NCI-H524 treated with DMSO at 0.1 percent for 48 hours (cell line): ENCODE data around the gene RLBP1.

Experiments
- DNase-seq: peaks from one replicate; lab custom pipeline; 2025; lab: John Stamatoyannopoulos, UW

Gene RLBP1

GRCh38 chr15:89177633-89178306 is 43.6 kb downstream of the RLBP1 start:
- no peak for DNase-seq

DNA sequence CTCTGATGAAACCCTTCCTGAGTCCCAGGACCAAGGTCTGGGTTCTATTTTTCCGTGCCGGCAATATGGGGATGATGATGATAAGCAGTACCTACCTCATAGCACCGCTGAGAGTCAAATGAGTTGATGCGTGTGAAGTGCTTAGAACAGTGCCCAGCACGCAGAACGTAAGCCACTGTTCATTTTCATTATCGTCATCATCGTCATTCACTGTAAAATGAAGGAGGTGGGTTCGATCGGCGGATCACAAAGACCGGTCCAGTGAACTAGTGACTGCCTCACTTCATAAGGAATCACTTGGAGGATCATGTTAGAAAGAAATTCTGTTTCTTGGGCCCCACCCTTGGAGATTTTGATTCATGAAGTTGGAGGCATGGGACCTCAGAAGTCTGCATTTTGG is 44.3 kb downstream of the RLBP1 start:
- DNase-seq: no peak

DNA sequence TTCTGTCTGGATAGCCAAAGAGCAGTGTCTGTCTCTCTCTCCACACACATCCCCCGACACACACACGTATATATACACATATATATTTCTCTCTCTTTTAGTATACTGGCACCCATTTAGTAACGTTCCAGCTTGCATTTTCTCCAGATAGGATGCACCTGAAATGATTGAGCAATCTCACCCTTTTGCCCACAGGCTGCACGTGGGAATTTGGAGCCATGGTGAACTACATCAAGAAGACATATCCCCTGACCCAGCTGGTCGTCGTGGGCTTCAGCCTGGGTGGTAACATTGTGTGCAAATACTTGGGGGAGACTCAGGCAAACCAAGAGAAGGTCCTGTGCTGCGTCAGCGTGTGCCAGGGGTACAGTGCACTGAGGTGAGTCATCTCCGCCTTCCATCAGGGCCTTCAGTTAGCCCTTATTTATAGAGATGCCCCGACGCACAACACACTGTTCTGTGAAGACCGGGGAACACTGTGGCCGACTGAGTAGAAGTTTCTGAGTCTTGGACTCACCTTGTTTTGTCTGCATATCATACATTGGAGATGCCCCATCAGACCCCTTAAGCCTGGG is 45.7 kb downstream of the RLBP1 start:
- DNase-seq: no peak

- no peak for DNase-seq
Observed at GRCh38 chr15:89174476-89174875, 46.9 kb downstream of the RLBP1 start.

GRCh38 chr15:89172921-89173320 is 48.5 kb downstream of the RLBP1 start:
- DNase-seq: no peak

DNA sequence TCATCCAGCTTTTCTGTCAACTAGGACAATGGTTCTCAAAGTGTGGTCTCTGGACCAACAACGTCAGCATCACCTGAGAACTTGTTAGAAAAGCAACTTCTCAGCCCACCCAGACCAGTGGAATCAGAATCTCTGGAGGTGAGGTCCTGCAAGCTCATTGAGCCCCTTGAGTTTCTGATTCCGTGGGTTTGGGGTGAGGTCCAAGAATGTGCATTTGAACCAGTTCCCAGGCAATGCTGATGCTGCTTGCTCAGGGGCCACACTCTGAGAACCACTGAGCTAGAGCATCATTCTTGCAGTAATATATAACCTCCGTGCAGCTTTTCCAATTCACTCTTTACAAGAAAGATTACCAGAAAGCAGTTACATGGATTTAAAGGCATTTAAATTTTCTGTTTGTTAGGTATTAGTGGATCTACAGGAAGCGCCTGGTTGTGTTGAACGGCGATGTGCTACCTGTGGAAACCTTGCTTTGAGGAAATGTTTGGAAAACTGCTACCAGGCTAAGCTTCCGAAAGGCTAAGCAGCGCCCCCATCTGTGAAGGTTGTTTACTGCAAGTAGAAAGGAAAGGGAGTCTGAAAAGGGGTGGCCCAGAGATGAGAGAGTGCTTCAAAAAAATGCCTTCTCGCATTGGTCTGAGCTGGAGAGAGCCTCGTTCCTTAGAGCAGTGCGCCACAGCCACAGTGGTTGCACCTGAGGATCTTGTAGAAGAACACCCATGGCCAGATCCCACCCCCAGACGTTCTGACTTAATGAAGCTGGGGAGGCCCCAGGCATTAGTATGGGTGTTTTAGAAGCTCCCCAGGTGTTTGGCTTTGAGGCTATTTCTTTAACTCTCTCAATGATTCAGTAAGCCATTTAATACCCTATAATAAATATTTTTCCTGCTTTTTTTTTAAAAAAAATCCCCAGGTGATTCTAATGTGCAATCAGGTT is 50.0 kb downstream of the RLBP1 start:
- no peak for DNase-seq

GRCh38 chr15:89170364-89170763 is 51.0 kb downstream of the RLBP1 start:
- DNase-seq: no peak

- no peak for DNase-seq
Observed at GRCh38 chr15:89168316-89168833, 53.0 kb downstream of the RLBP1 start.

DNA sequence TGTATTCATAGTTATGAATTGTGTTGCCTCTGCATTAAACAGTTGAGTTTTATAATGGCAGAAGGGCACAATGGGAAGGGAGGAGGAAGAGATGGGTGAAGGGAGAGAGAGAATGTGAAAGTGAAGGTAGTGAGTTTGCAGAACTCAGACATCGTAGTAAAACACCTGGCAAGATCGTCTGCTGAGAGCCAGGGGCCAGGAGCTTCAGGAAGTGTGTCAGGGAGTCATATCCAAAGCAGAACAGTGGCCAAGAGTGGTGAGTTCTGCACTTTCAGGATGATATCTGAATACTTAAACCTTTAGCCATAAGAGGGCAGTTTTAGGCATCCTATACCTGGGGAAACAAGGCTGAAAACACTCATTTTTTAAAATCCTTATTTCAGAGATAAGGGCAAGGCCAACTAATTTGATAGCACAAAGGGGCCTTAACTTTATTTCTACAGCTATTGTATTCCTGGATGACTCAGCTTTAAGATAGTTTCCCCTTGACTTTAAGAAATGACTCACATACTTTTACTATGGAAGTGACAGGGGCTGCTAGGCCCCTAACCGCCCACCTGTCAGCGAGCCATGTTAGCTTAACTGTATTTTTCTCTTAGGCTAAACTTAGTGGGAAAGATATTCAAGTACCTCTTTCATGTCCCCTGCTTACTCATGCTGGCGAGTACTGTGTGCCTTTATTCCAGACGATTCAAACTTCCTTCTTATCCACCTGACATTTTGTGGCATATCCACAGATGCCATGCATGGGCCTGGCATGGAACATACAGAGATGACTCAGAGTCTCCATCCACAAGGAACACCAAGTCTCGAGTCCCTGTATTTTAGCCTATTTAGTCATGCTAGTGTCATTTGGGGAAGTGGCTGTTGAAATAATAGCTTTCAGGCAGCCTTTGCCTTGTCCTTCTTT is 53.9 kb downstream of the RLBP1 start:
- DNase-seq: no peak

- DNase-seq: no peak
Observed at GRCh38 chr15:89165677-89166076, 55.7 kb downstream of the RLBP1 start.

DNA sequence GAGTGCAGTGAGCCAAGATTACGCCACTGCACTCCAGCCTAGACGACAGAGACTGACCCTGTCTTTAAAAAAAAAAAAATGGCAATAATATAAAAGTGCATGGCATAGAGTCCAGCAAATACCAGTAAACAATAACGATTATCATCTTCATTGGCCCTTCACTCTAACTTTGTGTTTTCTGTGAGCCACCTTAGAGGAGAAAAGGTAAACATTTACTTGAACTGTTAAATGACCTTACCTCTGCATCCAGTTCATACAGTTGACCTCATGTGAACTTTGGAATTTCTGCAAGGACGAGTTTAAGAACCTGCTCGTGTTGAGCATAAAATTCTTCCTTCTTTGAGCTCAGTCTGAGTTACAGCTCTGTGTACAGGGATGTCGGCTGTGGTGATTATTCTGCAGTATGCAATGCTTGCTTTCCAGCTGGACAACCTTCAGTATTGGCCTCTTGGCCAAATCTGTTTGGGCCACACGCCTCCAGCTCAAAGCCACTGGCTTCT is 56.6 kb downstream of the RLBP1 start:
- no peak for DNase-seq

- DNase-seq: no peak
Observed at GRCh38 chr15:89163271-89164055, 57.9 kb downstream of the RLBP1 start.

DNA sequence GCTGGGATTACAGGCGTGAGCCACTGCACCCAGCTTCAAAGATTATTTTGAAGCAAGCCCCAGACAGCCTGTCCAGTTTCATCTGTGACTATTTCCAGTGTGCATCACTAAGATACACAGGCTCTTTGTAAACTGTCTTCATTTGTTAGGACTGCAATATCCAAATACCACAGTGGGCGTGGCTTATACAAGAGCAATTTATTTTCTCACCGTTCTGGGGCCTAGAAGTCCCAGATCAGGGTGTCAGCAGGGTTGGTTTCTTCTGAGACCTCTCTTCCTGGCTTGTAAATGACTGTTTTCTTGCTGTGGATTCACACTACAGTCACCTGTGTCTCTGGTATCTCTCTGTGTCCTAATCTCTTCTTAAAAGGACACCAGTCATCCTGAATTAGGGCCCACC is 59.7 kb downstream of the RLBP1 start:
- DNase-seq: no peak
